Parathyroid adenoma (tissue), 2 donors: ENCODE measurements around the gene DOCK10.

Source experiments
- H2AFZ ChIP-seq: fragments of 300-600 bp; sonication (generic); one replicate; pipeline ENCODE4 v1.7.0; 2017; ENCODE audit warnings: antibody characterized with exemption, mild to moderate bottlenecking
- H3K27ac ChIP-seq: fragments of 300-600 bp; sonication (generic); one replicate; pipeline ENCODE4 v1.7.0; 2017
- H3K27me3 ChIP-seq: fragments of 300-600 bp; sonication (generic); one replicate; pipeline ENCODE4 v1.7.0; 2017; ENCODE audit warnings: low read length; ENCODE audit not compliant: control insufficient read depth, insufficient read depth
- H3K36me3 ChIP-seq: fragments of 300-600 bp; sonication (generic); one replicate; pipeline ENCODE4 v1.7.0; 2017; ENCODE audit warnings: low read length; ENCODE audit not compliant: control insufficient read depth, insufficient read depth
- H3K4me1 ChIP-seq: fragments of 300-600 bp; sonication (generic); one replicate; pipeline ENCODE4 v1.7.0; 2017; ENCODE audit warnings: control low read depth
- H3K4me2 ChIP-seq: fragments of 300-600 bp; sonication (generic); one replicate; pipeline ENCODE4 v1.7.0; 2017; ENCODE audit warnings: low read length
- H3K4me3 ChIP-seq: fragments of 300-600 bp; sonication (generic); one replicate; pipeline ENCODE4 v1.7.0; 2017; ENCODE audit warnings: low read depth, low read length
- H3K79me2 ChIP-seq: fragments of 300-600 bp; sonication (generic); one replicate; pipeline ENCODE4 v1.7.0; 2017; ENCODE audit warnings: control low read depth
- H3K9ac ChIP-seq: fragments of 300-600 bp; sonication (generic); one replicate; pipeline ENCODE4 v1.7.0; 2017; ENCODE audit warnings: mild to moderate bottlenecking
- H3K9me3 ChIP-seq: fragments of 300-600 bp; sonication (generic); one replicate; pipeline ENCODE4 v1.7.0; 2017; ENCODE audit warnings: low read length; ENCODE audit not compliant: control insufficient read depth
- CTCF ChIP-seq: fragments of 300-600 bp; sonication (generic); IDR thresholded peaks from one replicate; pipeline ENCODE4 v1.7.0; 2017; ENCODE audit warnings: antibody characterized with exemption, mild to moderate bottlenecking
- donor health status: primary hyperparathyroidism.

The DOCK10 gene

DNA sequence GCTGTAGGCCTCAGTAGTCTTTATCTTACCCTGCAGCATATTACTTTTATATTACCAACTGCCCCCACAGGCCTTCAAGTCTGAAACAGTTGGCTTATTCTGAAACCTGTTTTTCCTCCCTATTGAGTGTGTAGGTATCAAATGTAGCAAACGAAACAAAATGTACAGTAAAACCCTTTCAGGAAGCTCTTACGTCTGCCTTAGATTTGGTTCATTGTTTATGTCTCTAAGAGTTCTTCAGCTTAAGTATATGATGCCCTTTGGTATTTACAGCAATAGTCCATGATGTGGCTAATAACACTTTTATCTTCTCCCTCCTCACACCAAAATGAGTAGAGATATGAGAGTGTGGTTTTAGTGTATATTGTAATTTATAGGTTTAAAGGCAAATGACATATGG is 108.8 kb downstream of the DOCK10 start:
- H3K27me3 ChIP-seq: no peaks in the 10 kb centered on the region
- H3K4me3 ChIP-seq: no peak overlapping the region
- H3K9ac ChIP-seq: no peak overlapping the region
- H3K4me2 ChIP-seq: no peak overlapping the region
- H3K79me2 ChIP-seq: no peaks in the 10 kb centered on the region
- no peaks in the 10 kb centered on the region for H3K36me3 ChIP-seq
- no peak overlapping the region for H2AFZ ChIP-seq
- H3K27ac ChIP-seq: no peak overlapping the region
- H3K9me3 ChIP-seq: no peaks in the 10 kb centered on the region
- no peaks in the 10 kb centered on the region for H3K4me1 ChIP-seq
- no peak for TF ChIP-seq CTCF

DNA sequence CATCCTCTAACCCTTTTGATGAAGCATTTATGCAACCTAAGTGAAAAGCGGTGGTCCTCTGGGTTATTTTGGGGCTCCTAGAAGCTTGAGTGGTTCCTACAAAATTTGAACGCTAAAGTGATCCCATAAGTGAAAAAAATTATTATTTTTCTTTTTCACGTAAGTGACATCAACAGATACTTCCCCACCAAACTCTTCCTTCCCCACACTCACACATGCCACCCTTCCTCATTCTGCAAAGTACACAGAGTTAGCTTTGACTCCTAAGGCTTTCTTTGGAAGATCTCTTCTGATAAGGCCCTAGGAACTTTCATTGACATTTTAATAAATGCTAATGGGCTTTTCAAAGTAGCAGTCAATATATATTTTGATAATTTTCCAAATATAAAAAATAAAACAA is 109.7 kb downstream of the DOCK10 start:
- no peak overlapping the region for H3K27ac ChIP-seq
- H3K79me2 ChIP-seq: no peaks in the 10 kb centered on the region
- H3K4me3 ChIP-seq: no peak overlapping the region
- no peaks in the 10 kb centered on the region for H3K27me3 ChIP-seq
- no peak overlapping the region for H3K4me2 ChIP-seq
- no peaks in the 10 kb centered on the region for H3K9me3 ChIP-seq
- H3K4me1 ChIP-seq: no peaks in the 10 kb centered on the region
- H3K36me3 ChIP-seq: no peaks in the 10 kb centered on the region
- no peak for TF ChIP-seq CTCF
- H2AFZ ChIP-seq: no peak overlapping the region
- no peak overlapping the region for H3K9ac ChIP-seq

GRCh38 chr2:224931956-224932355 is 110.3 kb downstream of the DOCK10 start:
- Histone ChIP-seq H3K79me2 (no peaks in the 10 kb centered on the region), H3K27ac (no peak overlapping the region), H3K9ac (no peak overlapping the region), H3K36me3 (no peaks in the 10 kb centered on the region), H3K4me2 (no peak overlapping the region), H3K4me3 (no peak overlapping the region), H3K27me3 (no peaks in the 10 kb centered on the region), H2AFZ (no peak overlapping the region), H3K9me3 (no peaks in the 10 kb centered on the region), H3K4me1 (no peaks in the 10 kb centered on the region)
- no peak for TF ChIP-seq CTCF

GRCh38 chr2:224930990-224931389 is 111.3 kb downstream of the DOCK10 start:
- TF ChIP-seq CTCF: no peak
- Histone ChIP-seq H2AFZ (no peak overlapping the region), H3K4me1 (no peaks in the 10 kb centered on the region), H3K27me3 (no peaks in the 10 kb centered on the region), H3K9me3 (no peaks in the 10 kb centered on the region), H3K9ac (no peak overlapping the region), H3K36me3 (no peaks in the 10 kb centered on the region), H3K79me2 (no peaks in the 10 kb centered on the region), H3K27ac (no peak overlapping the region), H3K4me2 (no peak overlapping the region), H3K4me3 (no peak overlapping the region)

GRCh38 chr2:224930124-224930523 is 112.1 kb downstream of the DOCK10 start:
- Histone ChIP-seq H3K9me3 (no peaks in the 10 kb centered on the region), H3K4me1 (no peaks in the 10 kb centered on the region), H3K27me3 (no peaks in the 10 kb centered on the region), H3K79me2 (no peaks in the 10 kb centered on the region), H3K9ac (no peak overlapping the region), H3K4me2 (no peak overlapping the region), H3K36me3 (no peaks in the 10 kb centered on the region), H3K27ac (no peak overlapping the region), H3K4me3 (no peak overlapping the region), H2AFZ (no peak overlapping the region)
- no peak for TF ChIP-seq CTCF
